GM12875 (cell line): ENCODE data around the gene SH3GL1.

Experiments used
- H3K4me3 ChIP-seq: one replicate; pipeline ENCODE4 v1.5.1; 2011; ENCODE audit warnings: low read depth, low read length, control low read depth
- TF ChIP-seq, protein P1 (sequence below): IDR thresholded peaks from 2 replicates; pipeline ENCODE4 v1.5.1; 2011; ENCODE audit warnings: low read depth, mild to moderate bottlenecking, control low read depth, inconsistent platforms, low read length, moderate library complexity, borderline replicate concordance; ENCODE audit not compliant: insufficient read depth

SH3GL1 gene, protein sequence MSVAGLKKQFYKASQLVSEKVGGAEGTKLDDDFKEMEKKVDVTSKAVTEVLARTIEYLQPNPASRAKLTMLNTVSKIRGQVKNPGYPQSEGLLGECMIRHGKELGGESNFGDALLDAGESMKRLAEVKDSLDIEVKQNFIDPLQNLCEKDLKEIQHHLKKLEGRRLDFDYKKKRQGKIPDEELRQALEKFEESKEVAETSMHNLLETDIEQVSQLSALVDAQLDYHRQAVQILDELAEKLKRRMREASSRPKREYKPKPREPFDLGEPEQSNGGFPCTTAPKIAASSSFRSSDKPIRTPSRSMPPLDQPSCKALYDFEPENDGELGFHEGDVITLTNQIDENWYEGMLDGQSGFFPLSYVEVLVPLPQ

DNA sequence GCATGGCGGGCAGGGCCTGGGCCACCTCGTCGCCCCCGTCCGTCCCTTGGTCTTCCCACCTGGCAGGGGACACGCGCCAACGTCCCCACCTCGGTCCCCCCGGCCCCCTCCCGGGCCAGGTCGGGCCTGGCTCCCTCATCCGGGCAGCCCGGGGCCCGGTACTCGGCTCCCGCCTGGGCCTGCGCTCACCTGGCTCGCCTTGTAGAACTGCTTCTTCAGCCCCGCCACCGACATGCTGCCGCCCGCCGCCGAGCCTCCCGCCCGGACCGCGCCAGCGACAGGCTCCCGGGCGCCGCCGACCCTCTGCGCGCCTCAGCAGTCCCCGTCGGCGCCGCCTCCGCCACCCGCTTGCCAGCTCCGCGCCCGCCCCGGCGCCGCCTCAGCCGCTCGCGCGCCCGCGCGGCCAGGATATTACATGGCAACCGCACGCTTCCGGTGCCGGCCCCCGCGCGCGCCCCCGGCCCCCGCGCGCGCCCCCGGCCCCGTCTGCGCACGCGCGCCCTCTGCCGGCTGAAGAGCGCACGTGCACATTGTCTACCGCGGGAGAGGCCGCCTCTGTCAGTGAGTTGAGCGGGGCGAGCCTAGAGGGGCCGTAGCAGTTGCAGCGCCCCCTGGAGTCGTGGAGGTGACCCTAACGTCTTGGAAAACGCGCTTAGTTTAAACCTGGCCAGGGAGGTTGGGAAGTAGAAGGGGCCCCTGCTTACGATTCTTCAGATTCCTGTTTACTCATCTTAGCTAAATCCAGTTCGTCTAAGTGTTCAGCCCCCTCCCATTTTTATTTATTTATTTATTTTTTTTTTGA lies at the start of gene SH3GL1:
SH3GL1 (minus strand) TSS at position 413 of the 802 bp plus-strand sequence; CDS start at position 234, 179 bp downstream.
- TF ChIP-seq, protein P1, sequence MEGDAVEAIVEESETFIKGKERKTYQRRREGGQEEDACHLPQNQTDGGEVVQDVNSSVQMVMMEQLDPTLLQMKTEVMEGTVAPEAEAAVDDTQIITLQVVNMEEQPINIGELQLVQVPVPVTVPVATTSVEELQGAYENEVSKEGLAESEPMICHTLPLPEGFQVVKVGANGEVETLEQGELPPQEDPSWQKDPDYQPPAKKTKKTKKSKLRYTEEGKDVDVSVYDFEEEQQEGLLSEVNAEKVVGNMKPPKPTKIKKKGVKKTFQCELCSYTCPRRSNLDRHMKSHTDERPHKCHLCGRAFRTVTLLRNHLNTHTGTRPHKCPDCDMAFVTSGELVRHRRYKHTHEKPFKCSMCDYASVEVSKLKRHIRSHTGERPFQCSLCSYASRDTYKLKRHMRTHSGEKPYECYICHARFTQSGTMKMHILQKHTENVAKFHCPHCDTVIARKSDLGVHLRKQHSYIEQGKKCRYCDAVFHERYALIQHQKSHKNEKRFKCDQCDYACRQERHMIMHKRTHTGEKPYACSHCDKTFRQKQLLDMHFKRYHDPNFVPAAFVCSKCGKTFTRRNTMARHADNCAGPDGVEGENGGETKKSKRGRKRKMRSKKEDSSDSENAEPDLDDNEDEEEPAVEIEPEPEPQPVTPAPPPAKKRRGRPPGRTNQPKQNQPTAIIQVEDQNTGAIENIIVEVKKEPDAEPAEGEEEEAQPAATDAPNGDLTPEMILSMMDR: peak; percentile 93
- H3K4me3 ChIP-seq: peak within 1 kb of the TSS; percentile 94

DNA sequence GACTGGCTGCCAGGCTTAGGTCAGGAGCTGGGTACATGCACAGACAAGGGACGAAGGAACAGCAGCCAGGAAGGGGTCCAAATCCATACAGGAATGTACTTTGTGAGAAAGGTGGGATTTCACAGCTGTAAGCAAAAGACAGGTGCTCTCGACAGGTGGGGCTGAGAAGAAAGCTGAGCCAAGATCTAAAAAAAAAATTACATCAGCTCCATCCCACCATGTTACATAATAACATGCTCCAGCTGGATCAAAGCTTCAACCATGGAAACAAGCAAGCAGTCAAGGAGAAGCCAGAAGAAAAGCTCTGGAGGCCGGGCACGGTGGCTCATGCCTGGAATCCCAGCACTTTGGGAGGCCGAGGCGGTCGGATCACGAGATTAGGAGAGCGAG lies 49.3 kb upstream of the SH3GL1 start:
- no peak overlapping the region for H3K4me3 ChIP-seq
- TF ChIP-seq, protein P1: no peak

DNA sequence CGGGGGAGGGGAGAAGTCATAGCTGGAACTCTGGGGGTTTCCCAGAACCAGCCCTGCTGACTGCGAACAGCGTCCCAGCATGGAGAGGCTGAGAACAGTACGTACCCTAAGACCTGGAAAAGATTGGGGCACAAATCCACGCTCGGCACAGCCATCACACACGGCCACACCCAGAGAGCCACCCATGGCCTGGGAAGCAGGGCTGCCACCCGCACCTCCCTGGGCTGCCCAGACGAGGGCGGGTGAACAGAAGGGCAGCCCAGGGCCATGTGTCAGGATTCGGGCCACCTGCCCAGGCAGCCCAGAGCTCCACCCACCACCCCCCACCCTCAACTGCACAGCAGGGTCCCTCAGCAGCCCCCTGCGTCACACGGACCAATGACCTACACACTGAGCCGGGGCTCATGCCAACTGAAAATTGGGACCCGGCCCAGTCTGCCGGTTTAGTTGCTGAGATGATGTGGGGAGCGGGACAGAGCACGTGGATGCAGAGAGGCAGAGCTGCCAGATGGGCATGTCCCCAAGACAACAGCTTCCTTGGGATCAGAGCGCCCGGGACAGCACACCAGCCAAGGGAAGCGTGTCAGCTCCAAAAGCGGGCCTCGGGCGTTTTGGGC lies 48.8 kb upstream of the SH3GL1 start:
- TF ChIP-seq, protein P1: no peak
- H3K4me3 ChIP-seq: no peak overlapping the region

DNA sequence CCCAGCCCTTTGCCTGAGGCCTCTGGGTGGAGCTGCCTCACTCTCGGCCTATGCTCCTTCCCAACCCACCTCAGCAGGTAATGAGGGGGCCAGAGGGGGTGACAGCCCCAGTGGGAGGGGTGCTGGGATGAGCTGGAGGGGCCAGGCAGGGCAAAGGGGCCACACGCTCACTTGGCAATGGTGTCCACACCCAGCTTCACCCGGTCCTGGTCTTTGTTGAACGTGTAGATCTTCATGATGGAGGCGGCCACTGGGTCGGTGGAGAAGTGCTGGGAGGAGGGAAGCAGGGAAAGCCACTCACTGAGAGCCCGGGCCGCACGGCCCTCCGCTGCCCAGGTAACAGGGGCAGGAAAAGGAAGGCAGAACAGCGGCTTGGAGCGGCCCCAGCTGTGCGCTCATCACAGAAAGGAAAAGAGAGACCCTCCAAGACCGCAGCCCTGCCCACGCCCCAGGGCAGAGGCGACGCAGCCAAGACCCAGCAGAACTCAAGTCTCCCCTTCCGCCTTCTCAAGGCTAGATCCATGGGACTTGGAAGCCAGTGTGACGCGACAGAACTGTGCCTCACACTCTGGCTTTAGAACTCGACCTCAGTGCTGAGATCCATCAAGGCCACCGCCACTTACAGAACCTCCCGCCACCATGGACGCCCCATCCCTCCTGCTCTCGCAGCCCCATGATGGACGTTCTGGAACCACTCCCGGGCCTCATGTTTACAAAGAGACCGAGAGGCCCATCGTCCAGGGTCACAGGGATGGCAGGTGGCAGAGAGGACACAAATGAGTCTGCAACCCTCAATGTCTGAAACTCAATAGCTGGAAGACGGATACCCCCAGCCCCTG lies 48.0 kb upstream of the SH3GL1 start:
- TF ChIP-seq, protein P1: no peak
- H3K4me3 ChIP-seq: no peak overlapping the region

DNA sequence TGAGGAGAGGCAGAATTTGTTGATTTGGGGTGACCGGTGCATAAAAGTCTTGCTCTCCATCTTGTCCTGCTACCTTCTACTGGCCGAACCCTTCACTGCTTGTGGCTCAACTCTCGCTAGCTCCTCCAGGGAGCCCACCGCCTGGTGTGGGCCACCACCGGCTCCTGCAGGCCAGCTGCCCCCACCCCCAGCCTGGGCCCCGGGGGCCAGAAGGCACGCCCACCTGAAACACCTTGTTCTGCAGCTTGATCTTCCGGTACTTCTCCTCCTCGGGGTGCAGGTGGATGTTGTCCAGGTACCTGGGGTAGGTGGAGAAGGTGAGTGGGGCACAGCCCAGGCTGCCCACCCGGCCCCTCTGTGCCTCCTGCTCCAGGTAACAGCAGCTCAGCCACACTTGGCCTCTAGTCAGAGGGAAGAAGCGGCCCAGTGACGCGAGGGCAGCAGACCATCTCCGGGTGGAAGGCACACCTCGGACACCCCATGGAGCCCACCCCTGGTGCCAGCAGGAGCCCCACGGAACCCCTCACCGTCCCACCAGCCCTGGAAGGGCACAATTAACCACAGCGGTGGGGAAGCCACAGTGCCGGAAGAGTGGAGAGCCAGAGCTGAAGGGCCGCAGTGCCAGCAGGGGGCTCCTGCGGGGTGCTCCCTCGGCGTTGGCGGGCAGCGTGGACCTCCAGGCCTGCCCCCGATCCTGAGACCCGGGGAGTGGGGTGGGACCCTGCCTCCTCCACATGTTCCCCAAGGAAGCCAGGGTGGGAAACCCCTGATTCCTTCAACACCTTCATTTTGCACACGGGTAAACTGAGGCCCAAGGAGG lies 47.2 kb upstream of the SH3GL1 start:
- TF ChIP-seq, protein P1: no peak
- no peak overlapping the region for H3K4me3 ChIP-seq

DNA sequence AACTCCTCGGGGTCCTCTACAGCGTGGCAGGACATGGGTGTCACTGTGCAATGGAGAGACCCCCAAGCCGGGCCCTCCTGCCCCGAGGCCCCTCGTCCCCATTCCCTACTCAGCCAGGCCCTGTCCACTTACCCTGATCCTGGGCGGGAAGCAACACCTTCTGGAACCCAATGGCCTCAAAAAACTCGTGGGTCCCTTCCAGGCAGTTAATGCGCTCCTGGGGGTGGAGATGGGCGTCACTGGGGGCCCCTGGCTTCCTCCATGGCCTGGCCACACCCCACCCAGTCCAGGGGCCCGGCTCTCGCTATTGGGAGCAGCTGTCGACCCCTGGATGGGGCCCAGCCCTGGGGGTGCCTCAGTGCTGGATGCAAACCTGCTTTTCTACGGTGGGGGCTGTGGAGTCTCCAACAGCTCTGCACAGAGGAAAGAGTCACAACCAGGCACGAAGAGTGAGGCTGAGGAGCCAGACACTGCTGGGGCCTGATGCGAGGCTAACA lies 46.4 kb upstream of the SH3GL1 start:
- no peak overlapping the region for H3K4me3 ChIP-seq
- TF ChIP-seq, protein P1: no peak
